GM12892 (cell line): ENCODE data around the gene GHRH.

Source experiments
- DNase-seq: peaks from one replicate; pipeline ENCODE4 v3.0.0; 2011; ENCODE audit not compliant: insufficient read length
- FAIRE-seq: peaks from 2 replicates; lab custom pipeline; 2011; peaks lifted over from hg19 to GRCh38; lab: Jason Lieb, UNC
- POLR2A ChIP-seq: IDR thresholded peaks from 2 replicates; pipeline ENCODE4 v1.6.1; 2011; ENCODE audit warnings: low read depth, low read length, control low read depth
- POLR2AphosphoS5 ChIP-seq: IDR thresholded peaks from 2 replicates; pipeline ENCODE4 v1.6.1; 2011; ENCODE audit warnings: low read depth, low read length, control low read depth
- TAF1 ChIP-seq: IDR thresholded peaks from 2 replicates; pipeline ENCODE4 v1.6.1; 2011; ENCODE audit warnings: low read depth, mild to moderate bottlenecking, control low read depth, low read length, borderline replicate concordance

The GHRH gene

DNA sequence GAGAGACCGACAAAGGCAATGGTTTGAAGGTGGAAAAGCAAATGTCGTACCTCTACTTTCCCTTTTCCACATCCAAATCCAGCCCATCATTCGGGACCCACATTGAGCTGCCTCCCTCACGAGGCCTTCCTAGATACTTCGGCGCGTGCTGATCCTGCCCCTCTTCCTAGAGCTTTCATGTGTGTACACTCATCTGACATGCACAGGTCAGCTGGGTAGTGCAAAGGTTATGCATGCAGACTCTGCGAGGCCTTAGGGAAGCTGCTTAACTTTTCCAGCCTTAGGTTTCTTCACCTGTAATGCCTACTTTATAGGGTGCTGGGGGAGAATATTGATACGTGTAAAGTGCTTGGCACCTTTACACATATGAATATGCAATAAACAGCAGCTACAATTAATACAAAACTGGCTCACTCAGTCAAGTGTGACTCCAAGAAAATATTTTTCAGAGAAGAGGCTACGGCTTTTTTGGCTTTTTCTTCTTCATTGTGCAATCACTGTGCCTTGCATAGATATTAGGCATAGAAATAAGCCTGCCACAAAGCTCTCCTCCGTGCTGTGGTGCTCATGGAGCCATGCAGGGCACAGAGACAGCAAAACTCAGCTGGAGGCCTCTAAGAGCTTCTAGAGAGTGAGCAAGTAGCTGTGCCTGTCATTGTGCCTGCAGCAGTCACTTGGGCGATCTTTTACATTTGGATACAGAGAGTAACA, 24.2 kb upstream of the GHRH start:
- DNase-seq (no peak), FAIRE-seq (no peak)
- no peak for TF ChIP-seq POLR2A
- no peak for TF ChIP-seq TAF1
- no peak for TF ChIP-seq POLR2AphosphoS5

DNA sequence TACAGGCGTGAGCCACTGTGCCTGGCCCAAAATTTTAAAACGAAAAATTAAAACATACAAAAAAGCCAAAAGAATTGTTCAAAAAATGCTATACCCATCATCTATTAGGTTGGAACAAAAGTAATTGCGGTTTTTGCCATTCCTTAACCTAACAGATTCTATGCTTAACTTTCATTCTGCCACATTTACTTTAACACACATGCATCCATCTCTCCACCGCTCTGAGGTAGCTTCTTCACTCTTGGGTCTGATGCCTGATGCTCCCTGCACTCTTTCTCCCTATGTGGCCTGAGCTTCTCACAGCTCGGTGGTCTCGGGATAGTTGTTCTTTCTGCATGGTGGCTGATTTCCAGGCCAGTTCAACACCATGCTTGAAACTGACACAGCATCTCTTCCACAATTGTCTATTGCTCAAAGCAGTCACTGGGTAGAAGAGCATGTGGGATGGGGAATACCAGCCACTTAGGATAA, 23.1 kb upstream of the GHRH start:
- no peak for FAIRE-seq

DNA sequence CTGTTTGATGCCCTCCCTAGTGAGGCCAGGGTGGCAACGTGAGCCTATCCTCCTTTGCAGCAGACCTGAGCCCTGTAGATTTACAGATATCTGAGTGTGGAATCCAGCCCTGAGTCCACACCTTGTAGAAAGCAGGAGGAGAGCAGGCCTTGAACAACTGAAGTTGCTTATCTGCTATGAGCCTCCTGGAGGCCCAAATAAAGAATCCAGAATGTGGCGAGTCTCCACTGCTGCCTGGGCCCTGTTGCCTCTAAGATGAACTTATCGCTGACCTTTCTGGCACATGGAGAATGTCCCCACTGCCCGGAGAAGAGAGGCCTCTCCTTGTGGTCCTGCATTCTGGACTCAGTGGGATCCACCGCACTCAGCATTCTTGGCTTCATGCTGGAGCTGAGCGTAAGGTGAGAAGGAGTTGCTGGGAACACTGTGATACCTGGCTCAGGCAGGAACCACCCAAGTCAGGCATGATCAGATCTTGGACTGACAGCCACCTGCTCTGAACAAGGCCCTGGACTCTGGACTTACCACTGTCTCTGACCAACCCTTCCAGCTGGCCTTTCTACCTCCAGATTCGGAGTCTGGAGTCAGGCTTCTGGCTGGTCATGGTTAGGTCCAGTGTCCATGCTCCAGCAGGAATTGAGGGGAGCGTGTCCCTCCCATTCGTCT, 22.0 kb upstream of the GHRH start:
- TF ChIP-seq POLR2AphosphoS5: no peak
- TF ChIP-seq POLR2A: no peak
- TF ChIP-seq TAF1: no peak
- DNase-seq (no peak), FAIRE-seq (no peak)

More for the DNA sequence above, 23.1 kb upstream of the GHRH start:
- no peak for TF ChIP-seq POLR2A
- no peak for TF ChIP-seq POLR2AphosphoS5
- TF ChIP-seq TAF1: no peak
- DNase-seq: no peak

DNA sequence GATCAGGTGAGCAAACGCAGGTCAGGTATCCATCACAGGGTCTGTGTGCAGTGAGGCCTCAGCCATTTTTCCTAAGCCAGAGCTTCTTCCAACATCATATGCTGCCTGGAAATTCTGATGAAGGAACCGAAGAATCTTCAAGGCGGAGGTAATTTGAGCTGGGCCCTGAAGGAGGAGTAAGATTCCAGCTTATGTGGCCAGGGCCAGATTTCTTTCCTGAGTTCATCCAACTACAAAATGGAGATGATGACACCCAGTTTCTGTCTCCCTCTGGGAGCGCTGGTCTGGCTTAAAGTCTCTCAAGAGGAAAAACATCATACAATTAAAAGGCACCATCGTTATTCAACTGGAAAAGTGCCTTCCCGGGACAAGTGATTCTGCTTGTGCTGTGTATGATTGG, 20.9 kb upstream of the GHRH start:
- no peak for DNase-seq
- TF ChIP-seq TAF1 (no peak), POLR2AphosphoS5 (no peak), POLR2A (no peak)

DNA sequence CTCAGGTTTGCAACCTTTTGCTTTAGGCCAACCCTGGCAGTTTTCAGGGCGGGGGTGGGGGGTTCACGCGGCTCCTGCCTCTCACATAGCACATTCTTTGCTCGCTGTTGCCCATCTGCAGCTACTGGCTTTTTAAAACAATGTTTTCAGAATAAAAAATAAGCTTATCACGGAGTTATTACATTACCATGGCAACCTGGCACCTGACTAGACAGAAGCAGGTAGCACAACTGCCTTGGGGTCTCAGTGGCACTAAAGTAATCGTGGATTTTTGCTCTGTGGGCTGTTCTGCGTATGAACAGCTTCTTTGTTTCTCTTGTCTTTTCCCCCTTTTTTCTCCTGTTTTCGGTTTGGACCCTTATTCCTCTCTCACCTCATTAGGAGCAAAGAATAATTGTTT, 18.8 kb upstream of the GHRH start:
- no peak for TF ChIP-seq POLR2A
- no peak for TF ChIP-seq TAF1
- TF ChIP-seq POLR2AphosphoS5: no peak
- FAIRE-seq (no peak), DNase-seq (no peak)

More for the DNA sequence above, 20.9 kb upstream of the GHRH start:
- no peak for FAIRE-seq

DNA sequence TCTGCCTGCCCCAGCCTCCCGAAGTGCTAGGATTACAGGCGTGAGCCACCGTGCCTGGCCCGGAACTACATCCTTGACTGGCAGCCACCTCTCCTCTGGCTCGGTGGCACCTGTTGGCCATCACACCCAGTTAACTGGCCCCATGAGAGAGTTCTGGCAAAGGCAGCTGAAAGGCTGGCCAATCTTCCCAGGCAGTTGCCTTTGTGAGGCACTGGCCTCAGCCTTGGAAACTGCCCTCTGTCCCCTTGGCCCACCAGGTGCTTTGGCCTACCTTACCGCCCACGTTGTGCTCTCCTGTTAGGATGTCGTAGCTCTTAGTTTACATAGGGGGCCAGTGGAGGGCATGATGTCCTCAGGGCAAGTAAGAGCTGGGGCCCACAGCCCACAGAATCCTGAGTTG, 18.2 kb upstream of the GHRH start:
- TF ChIP-seq POLR2A: no peak
- TF ChIP-seq TAF1: no peak
- no peak for TF ChIP-seq POLR2AphosphoS5
- no peak for DNase-seq
- FAIRE-seq: no peak

DNA sequence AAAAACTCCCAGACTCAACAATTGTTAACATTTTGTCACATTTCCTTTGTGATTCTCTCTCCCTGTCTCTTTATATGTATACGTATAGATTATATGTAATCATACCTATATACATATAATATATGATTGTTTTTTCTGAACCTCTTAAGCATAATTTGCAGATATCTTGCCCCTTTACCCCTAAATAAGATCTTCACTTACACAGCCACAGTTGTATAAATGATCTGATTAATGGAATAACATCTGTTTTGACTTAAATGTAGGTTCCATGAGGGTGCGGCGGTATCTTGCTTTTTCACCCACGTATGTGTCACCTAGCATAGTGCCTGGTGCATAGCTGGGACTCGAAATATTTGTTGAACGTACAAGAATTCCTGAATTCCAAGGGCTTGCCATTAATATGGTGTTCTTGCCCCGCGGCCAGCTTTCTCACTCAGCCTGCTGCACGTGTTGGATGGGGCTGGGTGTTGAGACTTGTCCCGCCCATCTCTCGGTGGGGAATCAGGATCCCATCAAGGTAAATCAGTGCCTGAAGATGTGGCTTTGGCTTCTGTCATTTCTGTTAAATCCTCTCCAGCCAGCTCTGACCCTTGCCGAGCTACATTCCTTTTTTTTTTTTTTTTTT, 17.5 kb upstream of the GHRH start:
- TF ChIP-seq POLR2A (no peak), TAF1 (no peak)
- FAIRE-seq (no peak), DNase-seq (no peak)

DNA sequence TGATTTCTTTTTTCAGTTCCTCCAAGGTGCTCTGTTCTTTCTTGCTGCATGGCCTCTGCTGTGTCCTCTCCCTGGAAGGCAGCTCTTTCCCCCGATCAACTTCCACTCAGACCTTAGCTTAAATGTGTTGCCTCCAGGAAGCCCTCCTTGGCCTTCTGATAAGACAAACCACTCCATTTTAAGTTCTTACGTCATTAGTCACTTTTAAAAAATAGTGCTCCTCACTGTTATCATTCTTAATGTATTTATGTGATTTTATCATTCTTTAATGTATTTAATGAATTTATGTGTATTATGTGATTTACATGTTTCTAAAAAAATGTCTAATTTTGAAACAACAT, 15.6 kb upstream of the GHRH start:
- DNase-seq: no peak
- no peak for TF ChIP-seq POLR2AphosphoS5
- TF ChIP-seq TAF1: no peak
- TF ChIP-seq POLR2A: no peak
- FAIRE-seq: peak; percentile 75

DNA sequence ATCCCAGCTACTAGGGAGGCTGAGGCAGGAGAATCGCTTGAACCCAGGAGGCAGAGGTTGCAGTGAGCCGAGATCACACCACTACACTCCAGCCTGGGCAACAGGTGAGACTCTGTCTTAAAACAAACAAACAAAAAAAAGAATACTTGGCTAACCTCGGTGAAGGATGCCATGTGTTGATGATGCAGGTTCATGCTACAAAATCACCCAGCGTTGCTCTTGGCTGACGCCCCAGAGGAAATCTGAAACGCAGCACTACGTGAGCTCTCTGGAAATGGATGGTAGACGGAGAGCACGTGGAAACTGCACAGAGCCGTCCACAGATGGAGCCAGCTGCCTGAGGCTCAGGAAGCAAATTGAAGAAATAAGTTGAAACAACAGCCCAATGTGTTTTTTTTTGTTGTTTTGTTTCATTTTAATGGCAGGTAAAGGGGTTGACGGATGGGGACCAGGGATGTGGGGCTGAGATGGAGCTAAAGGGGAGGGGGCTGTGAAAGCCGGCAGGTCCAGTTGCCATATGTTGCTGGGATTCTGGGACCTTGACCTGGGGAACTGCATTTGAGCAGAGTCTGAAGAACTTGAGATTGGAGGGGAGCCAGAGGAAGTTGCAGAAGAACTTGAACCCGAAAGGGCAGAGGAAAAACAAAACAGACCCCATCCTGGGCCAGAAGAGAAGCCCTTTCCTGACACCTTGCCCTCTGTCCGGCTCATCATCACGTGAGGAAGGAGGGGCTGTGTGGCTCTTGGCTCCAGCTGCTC, 15.1 kb upstream of the GHRH start:
- TF ChIP-seq POLR2A: no peak
- TF ChIP-seq TAF1: no peak
- no peak for TF ChIP-seq POLR2AphosphoS5
- DNase-seq (peak; percentile 62), FAIRE-seq (no peak)

DNA sequence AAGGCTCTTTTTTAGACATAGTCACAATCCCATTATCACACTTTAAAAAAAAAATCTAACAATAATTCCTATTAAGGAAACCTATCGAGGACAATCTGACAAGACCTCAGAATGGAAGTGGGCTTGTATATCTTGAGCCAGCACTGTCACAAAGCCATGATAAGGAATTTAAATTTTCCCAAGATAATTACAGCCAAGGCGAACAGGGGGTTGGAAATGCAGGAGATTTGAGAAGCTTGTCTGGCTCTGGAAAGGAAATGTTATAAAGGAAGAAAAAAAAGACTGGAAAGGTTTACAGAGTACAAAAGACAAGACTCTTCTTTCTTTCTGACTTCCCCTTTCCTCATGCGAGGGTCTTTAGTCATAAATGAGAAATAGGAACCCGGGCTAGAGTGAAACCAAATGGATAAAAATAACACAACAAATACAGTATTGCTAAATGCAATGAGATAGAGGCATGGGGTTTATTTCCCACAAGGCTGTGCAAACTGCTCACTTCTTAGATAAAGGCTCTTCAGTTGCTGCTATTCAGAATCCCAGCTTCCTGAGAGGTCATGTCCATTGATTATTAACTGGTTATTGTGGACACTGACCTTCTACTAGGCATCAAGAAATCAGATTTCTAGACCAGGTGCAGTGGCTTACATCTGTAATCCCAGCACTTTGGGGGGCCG, 13.4 kb upstream of the GHRH start:
- TF ChIP-seq POLR2AphosphoS5 (no peak), POLR2A (no peak), TAF1 (no peak)
- DNase-seq (no peak), FAIRE-seq (no peak)

DNA sequence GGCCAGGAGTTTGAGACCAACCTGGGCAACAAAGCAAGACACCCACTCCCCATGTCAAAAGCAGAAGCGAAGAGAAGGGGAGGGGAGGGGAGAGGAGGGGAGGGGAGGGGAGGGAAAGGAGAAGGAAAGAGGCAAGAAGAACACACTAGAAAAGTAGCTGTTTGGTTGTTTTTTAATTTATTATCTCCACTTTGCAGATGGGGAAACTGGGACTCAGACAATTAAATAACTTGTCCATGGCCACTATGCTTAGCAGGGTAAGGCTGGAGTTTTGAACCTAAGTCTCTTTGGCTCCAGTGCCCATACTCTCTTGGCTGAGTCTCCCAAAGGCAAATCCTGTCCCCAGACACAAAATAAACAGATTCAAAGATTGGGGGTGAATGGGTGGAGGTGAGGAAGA, 12.4 kb upstream of the GHRH start:
- TF ChIP-seq POLR2AphosphoS5: no peak
- TF ChIP-seq POLR2A: no peak
- TF ChIP-seq TAF1: no peak
- FAIRE-seq (no peak), DNase-seq (no peak)
